ENCODE data around the gene IL31RA.
A peak's percentile ranks its signal among the peaks of the same experiment; 100 is the strongest.

Gene IL31RA

DNA sequence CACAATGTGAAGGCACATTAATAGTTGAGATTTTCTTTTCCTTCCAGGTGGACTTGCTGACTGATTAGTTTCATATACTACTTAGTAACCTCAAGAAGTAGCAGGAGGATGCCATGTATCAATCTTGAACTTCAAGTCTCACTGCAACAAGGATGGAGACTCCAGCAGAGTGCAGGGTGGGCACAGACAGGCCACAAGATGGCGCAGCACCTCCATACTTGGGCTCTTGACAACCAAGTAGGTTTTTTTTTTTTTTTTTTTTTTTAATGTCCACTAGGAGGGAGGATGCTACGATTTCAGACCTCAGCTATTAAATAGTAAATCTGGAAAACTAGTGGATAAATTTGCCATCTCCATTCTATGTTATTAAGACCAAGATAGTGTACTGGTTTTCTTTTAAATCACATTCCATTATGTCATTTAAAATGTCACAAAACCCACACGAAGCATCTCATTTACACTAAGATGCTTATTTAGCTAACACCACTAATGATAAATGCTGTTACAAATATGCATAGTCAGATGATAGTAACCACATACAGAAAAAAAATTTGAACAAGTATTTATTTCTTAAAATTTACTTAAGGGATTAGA lies 85.0 kb downstream of the IL31RA start:
- TF ChIP-seq, protein P1, sequence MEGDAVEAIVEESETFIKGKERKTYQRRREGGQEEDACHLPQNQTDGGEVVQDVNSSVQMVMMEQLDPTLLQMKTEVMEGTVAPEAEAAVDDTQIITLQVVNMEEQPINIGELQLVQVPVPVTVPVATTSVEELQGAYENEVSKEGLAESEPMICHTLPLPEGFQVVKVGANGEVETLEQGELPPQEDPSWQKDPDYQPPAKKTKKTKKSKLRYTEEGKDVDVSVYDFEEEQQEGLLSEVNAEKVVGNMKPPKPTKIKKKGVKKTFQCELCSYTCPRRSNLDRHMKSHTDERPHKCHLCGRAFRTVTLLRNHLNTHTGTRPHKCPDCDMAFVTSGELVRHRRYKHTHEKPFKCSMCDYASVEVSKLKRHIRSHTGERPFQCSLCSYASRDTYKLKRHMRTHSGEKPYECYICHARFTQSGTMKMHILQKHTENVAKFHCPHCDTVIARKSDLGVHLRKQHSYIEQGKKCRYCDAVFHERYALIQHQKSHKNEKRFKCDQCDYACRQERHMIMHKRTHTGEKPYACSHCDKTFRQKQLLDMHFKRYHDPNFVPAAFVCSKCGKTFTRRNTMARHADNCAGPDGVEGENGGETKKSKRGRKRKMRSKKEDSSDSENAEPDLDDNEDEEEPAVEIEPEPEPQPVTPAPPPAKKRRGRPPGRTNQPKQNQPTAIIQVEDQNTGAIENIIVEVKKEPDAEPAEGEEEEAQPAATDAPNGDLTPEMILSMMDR (IDR thresholded peaks at IDR 0.05) = peak; percentile 95

DNA sequence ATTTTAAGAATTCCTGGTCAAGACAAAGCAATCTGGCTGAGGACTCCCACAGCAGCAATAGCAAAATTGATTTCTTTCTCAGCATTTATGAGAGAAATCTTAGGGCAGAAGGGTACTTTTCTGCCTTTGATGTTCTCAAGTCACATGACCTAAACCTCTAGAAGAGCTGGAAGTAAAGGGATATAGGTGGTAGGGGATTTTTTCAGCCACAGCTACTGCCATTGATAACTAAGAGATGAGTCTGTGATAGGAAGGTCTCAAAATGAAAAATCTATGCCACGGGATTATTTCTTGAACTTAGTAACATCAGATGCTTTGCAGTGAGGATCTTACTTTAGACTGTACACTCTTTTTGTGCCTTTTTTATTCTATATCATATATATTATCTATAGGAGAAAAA lies 108.1 kb downstream of the IL31RA start:
- TF ChIP-seq, protein P1 (IDR thresholded peaks at IDR 0.05) = no peak

DNA sequence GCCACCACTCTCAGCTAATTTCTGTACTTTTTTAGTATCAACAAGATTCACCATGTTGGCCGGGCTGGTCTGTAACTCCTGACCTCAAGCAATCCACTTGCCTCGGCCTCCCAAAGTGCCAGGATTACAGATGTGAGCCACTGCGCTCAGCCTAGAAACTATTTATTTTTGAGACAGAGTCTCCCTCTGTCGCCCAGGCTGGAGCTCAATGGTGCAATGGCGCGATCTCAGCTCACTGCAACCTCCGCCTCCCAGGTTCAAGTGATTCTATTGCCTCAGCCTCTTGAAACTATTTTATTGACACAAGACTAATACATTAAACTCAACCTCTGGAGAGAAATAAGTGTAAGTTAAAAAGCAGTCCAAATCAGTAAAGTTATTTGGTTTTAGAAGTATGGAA lies 109.6 kb downstream of the IL31RA start:
- TF ChIP-seq, protein P1 (IDR thresholded peaks at IDR 0.05) = no peak

DNA sequence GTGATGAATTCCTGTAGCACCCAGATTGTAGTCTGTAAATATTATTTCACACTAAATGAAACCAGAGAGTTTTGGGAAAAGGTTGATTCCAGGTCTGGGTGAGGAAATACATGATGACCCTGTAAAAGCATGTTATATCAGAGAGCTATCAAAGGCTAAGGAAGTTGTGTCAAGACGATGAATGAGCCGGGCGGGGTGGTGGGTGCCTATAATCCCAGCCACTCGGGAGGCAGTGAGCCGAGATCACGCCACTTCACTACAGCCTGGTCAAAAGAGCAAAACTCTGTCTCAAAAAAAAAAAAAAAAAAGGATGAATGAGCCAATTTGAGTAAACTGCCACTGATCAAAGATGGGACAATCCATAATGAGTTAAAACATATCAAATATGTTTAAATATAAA lies 114.4 kb downstream of the IL31RA start:
- TF ChIP-seq, protein P1 (IDR thresholded peaks at IDR 0.05) = no peak

DNA sequence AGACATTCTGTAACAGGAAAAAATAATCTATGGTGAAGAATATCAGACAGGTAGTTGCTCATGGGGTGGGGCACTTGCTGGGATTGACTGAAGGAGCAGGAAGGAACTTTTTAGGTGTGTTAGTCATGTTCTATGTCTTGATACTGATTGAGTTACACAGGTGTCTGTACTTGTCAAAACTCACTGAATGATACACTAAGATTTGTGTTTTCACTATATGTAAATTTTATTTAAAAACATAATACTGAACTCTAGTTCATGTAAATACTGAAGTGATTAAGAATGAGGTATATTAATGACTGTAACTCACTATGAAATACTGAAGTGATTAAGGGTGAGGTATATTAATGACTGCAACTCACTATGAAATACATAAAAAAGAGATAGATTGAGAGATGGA lies 115.1 kb downstream of the IL31RA start:
- TF ChIP-seq, protein P1 (IDR thresholded peaks at IDR 0.05) = no peak

DNA sequence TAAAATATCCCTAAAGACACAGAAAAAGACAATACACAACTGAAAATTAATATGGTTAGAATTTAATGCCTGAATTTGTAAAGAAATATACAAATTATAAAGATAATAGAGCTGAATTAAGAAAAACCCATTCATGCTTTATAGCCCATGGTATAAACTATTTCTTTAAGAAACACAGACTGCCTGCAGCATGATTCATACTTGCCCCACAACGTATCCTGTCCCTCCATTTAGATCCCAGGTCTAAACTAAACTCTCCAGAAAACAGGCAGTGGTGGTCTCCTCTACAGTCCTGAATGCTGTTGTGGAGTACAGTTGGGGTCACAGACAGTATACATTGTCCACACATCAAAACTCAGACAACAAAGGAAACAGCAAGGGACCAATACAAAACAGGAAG lies 118.8 kb downstream of the IL31RA start:
- TF ChIP-seq, protein P1 (IDR thresholded peaks at IDR 0.05) = no peak

Data from LNCAP (cell line).